Medulla oblongata (tissue), 1 donor: ENCODE measurements around the gene KIF3A.

Experiments
- DNase-seq: peaks from one replicate; pipeline ENCODE4 v3.0.0-alpha.2; 2015; ENCODE audit errors: extremely low spot score

Gene KIF3A

GRCh38 chr5:132736853-132737833, at the start of gene KIF3A:
KIF3A (minus strand) TSS chr5:132737546; CDS start chr5:132737419, 127 bp downstream.
- peak; percentile 98 for DNase-seq

- no peak for DNase-seq
Observed at GRCh38 chr5:132787076-132787475, 49.7 kb upstream of the KIF3A start.

GRCh38 chr5:132785864-132786263, 48.5 kb upstream of the KIF3A start:
- no peak for DNase-seq

- no peak for DNase-seq
Observed at GRCh38 chr5:132785365-132785764, 48.0 kb upstream of the KIF3A start.

GRCh38 chr5:132782101-132782500, 44.8 kb upstream of the KIF3A start:
- peak; percentile 83 for DNase-seq

GRCh38 chr5:132781029-132781428, 43.7 kb upstream of the KIF3A start:
- DNase-seq = no peak

GRCh38 chr5:132780577-132780976, 43.2 kb upstream of the KIF3A start:
- no peak for DNase-seq

- DNase-seq = peak; percentile 93
Observed at GRCh38 chr5:132779961-132780360, 42.6 kb upstream of the KIF3A start.

GRCh38 chr5:132778856-132779255, 41.5 kb upstream of the KIF3A start:
- no peak for DNase-seq

GRCh38 chr5:132778129-132778528, 40.8 kb upstream of the KIF3A start:
- DNase-seq = no peak

- peak; percentile 58 for DNase-seq
Observed at GRCh38 chr5:132777209-132778069, 40.1 kb upstream of the KIF3A start, which contains the start of gene SEPTIN8. SEPTIN8 (minus strand) TSS chr5:132777239; CDS start chr5:132777137, 102 bp downstream.

GRCh38 chr5:132776938-132777208, 39.5 kb upstream of the KIF3A start:
- no peak for DNase-seq

- peak; percentile 82 for DNase-seq
Observed at GRCh38 chr5:132776131-132776937, 39.0 kb upstream of the KIF3A start.

GRCh38 chr5:132775476-132775961, 38.2 kb upstream of the KIF3A start:
- peak; percentile 39 for DNase-seq

- no peak for DNase-seq
Observed at GRCh38 chr5:132774896-132775295, 37.5 kb upstream of the KIF3A start.

- DNase-seq = no peak
Observed at GRCh38 chr5:132774406-132774805, 37.1 kb upstream of the KIF3A start.

- no peak for DNase-seq
Observed at GRCh38 chr5:132773601-132774355, 36.4 kb upstream of the KIF3A start.

- no peak for DNase-seq
Observed at GRCh38 chr5:132773114-132773513, 35.8 kb upstream of the KIF3A start.

GRCh38 chr5:132772291-132773070, 35.1 kb upstream of the KIF3A start:
- peak; percentile 56 for DNase-seq

- peak; percentile 40 for DNase-seq
Observed at GRCh38 chr5:132771503-132771998, 34.2 kb upstream of the KIF3A start.
